GM12872 (cell line): Measurements from ENCODE around the gene PCMT1.

Source experiments
- CTCF ChIP-seq: IDR thresholded peaks from 3 replicates; pipeline ENCODE4 v1.5.1; 2011; ENCODE audit warnings: low read depth, mild to moderate bottlenecking, low read length, moderate library complexity; ENCODE audit not compliant: insufficient read depth

The PCMT1 gene

GRCh38 chr6:149771925-149772324 is 22.4 kb downstream of the PCMT1 start:
- TF ChIP-seq CTCF: no peak

GRCh38 chr6:149777624-149778023 is 28.1 kb downstream of the PCMT1 start:
- TF ChIP-seq CTCF: no peak

GRCh38 chr6:149779644-149779963 is 30.1 kb downstream of the PCMT1 start:
- TF ChIP-seq CTCF: no peak

- no peak for TF ChIP-seq CTCF
These were observed 32.2 kb downstream of the PCMT1 start for GRCh38 chr6:149781715-149782114.

GRCh38 chr6:149782337-149782736 is 32.8 kb downstream of the PCMT1 start:
- TF ChIP-seq CTCF: no peak

GRCh38 chr6:149783551-149783950 is 34.0 kb downstream of the PCMT1 start:
- no peak for TF ChIP-seq CTCF

- no peak for TF ChIP-seq CTCF
These were observed 56.6 kb downstream of the PCMT1 start for GRCh38 chr6:149806127-149806526.

- no peak for TF ChIP-seq CTCF
These were observed 60.3 kb downstream of the PCMT1 start for GRCh38 chr6:149809798-149810197.
